HG03378 (cell line): Measurements from ENCODE around the gene HOXA10.

Source experiments
- ATAC-seq: cut with Tn5 transposase; IDR thresholded peaks from one replicate; pipeline ENCODE4 v1.9.1; 2021; ENCODE audit warnings: mild to moderate bottlenecking, moderate library complexity; ENCODE audit not compliant: unreplicated experiment

Gene HOXA10

GRCh38 chr7:27191833-27192545, 17.9 kb upstream of the HOXA10 start:
- ATAC-seq: no peak

DNA sequence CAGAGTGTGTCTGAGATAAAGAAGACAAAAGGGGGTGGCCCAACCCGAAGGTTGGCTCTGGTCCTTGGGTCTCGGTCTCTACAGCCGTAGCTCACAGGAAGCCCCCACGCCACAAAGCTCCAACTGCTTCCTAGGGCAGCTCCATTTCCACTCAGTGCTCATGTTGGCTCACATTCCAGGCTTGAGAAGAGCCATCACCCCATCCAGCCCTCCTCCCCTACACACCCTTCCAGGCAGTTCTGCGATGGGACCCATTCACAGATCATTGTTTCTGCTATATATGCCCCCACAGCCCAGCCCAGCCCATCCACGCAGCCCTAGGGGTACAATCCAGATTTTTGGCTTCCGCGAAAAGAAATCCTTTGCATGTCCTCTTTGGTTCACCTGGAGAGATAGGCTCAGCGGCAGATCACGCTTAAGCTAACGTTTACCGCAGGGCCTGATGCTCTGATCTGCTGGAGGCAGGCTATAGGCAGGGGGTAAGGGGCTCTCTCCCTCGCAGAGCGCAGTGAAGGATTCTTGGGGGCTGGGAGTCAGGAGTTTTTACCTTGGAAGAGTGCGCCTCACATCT, 17.1 kb upstream of the HOXA10 start:
- no peak for ATAC-seq

DNA sequence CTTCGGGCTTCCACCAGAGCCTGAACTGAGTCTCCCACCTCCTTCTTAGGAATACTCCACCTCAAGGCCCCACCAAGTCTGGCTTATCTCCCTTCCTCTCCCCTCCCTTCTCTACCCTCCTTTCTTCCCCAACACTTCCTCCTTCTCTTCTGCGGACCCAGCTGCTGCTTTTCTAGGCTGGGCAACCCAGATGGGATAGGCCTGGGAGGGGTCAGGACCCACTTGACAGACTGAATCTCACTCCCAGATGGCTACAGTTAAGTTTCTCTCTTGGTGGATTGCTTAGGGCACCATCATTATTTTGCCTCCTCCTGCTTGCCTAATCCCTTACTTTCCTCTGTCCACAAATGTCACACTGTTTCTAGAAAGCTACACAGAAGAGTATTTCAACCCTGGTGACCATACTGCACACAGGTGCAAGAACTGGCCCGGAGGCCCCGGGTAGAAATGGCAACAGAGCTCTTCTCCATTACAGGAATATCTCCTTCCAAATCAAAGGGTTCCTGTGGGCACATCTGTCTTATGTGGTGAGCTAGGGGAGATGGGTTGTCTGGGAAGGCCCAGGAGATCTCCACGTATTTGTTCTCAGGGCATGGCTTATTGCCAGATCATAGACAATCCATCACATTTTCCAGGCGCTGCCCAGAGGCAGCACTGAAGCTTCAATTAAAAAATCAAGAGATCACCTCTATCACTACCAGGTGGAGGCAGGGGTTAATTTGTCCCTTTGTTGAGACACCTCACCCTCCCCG, 16.1 kb upstream of the HOXA10 start:
- no peak for ATAC-seq

DNA sequence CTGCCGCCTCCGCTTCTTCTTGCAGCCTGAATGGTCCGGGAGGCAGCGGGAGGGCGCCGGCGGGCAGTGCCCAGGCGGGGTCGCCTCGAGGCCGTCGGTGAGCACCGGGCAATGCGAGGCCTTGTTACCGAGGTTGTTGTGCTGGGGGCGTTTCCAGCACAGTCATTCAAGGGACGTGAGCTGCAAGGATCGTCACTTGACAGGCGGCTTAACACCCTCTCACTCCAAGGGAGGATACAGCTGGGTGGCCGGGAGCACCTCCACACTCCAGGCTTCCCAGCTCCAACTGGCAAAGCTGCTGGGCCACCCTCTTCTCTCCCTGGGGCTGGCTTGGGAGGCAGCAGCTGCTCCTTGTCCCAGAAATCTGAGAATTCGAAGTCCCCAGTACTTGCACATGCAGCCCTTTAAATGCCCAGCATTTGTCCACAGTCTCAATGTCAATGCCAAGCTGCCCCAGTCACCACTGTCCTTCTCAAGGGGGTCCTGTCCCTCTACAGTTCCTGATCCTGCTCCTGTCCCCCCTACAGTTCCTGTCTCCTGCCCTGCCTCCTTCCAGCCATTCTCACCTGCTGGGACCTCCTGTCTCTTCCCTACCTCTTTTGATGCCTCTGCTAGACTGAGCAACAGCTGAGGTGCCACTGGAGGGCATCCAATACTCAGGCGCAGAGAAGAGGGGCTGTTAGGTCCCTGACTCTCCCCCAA, 15.3 kb upstream of the HOXA10 start:
- ATAC-seq: no peak

- ATAC-seq: no peak
Observed at GRCh38 chr7:27188386-27189294, 14.5 kb upstream of the HOXA10 start.

- ATAC-seq: no peak
Observed at GRCh38 chr7:27187475-27188385, 13.6 kb upstream of the HOXA10 start.

DNA sequence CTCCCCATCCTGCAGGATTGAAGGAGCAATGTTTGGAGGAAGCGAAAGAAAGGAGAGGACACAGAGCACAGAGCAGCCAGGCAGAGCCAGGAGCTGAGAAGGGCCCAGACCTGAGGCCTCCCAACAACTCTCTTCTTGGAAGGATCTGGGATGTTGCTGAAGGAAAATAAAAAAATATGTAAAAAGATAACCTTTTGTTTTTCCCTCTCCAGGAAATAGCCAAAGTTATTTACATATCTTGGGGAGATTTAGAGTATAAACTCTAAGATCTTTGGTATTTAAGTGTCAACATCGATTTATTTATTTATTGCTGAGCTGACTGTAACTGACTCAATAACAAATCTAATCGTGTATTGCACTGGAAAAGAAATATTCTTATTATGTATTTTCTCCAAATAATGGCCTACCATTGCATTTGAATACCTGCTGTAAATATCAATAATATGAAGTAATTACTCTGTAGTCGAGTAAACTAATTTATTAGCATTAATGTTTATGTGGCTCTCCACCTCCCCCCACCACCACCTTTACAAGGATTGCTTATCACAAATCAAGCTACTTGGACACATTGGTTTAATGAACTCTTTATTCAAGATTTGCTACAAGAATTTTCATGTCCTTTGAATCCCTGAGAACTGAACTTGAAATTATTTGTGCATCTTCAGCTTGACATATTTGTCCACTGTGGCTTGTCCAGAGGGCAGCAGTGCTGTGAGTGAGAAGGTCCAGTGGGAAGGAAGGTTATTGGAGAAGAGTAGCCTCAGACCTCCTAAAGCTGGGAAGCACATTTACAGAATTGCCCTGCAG, 12.8 kb upstream of the HOXA10 start:
- no peak for ATAC-seq

- no peak for ATAC-seq
Observed at GRCh38 chr7:27185854-27186667, 11.9 kb upstream of the HOXA10 start.

DNA sequence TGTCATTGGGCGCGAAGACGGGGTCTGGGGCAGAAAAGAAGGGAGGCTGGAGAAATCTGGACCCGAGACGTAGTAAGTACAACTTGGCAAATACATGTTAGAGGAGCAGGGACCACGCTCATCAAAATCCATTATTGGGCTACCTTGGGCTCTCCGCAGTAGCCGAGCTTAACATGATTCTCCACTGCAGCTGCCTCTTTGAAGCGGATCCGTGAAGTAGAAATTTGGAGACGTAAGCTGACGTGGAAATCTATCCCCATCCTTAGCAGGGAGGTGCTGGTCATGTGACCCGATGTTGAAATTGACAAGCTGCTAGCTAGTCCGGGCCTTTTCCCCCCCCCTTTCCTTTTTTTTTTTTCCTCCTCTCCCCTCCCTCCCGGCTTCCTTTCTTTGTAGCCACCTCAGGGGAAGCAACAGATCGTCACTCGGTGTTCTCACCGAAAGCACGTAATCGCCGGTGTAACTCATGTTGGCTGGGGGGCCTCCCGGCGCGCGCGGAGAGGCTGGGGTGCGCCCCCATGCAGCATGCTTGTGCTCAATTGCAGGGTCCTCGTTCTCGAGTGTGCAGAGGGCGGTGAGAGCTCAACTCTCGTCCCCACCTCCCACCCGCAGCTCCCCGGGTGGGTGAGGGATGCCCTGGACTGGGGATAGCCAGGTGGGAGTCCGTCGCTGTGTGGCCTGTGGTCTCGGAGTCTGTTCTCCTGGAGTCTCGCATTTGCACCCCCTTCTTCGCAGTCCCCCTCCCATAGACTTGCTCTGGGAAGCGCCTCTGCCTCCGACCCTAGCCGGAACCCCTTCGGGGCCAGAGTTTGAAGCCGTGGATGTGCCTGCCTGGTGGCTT, 11.1 kb upstream of the HOXA10 start, which contains the start of gene HOXA11:
Gene HOXA11, minus strand, starts transcription at position 220 of the 841 bp plus-strand sequence. Its CDS starts 88 bp downstream, at position 132.
- no peak for ATAC-seq

GRCh38 chr7:27184337-27185012, 10.4 kb upstream of the HOXA10 start:
- ATAC-seq: no peak

DNA sequence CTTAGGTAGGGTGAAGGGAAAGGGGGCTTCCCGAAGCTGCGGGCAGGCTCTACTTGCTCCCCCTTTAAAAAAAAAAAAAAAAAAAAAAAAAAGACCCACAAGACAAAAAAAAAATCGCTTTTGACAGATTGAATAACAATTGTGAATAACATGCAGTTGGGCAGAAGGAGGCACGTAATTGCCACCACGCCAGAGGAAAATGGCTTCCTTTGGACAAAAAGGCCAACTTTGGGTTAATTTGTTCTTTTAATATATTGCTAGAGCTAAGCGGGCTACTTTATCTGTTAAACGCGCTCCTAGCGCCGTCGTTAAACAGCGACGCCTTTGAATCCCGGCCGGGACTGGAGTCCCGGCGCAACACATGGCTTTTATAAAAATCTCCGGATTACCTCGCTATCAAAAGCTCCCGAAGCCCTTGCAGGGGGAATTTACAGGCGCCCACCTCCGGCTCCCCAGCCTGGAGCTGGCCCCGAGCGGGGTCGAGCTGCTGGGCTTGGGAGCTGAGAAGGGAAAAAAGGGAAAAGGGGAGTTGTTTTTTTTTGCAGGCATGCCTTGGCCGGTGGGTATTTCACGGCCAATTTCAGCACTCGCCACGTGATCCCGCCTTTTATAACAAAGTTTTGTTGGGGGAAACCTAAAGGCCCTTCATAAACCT, 9.7 kb upstream of the HOXA10 start:
- no peak for ATAC-seq

DNA sequence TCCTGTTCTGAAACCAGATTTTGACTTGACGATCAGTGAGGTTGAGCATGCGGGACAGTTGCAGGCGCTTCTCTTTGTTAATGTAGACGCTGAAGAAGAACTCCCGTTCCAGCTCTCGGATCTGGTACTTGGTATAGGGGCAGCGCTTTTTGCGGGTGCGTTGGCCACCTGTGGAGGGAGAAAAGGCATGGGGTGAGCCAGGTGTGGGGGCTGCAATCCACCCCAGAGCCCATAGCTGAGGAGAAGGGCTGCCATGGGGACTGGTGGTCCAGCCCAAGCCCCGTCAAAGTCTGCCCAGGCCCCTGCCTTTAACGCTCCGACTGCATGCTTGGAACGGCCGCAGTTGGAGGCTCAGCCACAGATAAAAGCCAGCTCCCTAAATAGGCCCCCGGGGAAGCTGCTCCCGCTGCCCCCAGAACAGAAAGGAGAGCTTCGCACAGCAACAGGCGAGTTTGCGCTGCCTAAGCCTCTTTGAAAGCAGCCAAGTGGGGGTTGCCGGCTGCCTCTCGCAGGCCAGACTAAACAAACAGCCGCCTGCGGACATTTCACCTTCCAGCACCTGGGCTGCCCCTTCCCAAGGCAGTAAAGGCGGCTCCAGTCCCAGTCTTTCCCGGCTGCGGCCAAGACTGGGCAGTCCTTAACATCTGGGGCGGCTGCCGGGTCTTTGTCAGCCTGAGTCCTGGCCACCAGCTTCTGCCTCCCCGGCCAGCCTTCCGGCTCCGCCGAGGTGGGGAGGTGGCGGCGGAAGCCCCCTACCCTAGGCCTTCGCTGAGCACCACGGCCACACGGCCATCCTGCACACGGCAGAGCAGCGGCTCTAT, 9.0 kb upstream of the HOXA10 start:
- no peak for ATAC-seq

GRCh38 chr7:27182285-27182841, 8.2 kb upstream of the HOXA10 start:
- ATAC-seq: no peak

DNA sequence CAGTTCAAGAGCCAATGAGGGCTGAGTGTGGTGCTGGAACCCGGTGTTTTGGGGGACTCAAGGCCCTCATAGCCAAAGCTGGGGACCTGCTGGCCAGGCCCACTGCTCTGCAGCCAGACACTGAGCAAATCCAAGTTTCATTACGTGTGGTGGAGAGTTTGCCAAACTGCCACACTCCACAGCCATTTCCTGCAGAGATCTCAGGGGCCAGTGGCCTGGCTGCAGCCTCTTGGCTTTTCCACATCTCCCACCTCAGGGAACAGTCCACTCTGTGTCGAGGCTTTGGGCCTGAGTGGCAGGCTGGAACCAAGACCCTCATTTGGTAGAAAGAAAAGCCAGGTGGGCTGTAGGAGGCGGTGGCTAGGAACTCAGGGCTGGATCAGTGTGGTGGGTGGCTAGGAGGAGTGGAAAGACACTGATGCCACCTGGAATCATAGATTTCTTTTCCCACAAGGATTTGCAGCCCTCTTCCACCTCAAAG, 7.7 kb upstream of the HOXA10 start:
- no peak for ATAC-seq
